Spleen (tissue), 11 donors: ENCODE results near the gene ONECUT3. TPM values are rescaled to one million over a fixed set of nuclear protein-coding genes. Genes with fewer than 3 reads are reported as not detected.

Experiments used
- DNase-seq: peaks from one replicate; pipeline ENCODE4 v3.0.0-alpha.2; 2020
- H3K27ac ChIP-seq, 8 donors: fragments of 200-600 bp; sonication (generic) in 7 of 8; 1 replicate in 4 of 8; 2 replicates in 4 of 8; pipeline versions ENCODE4 v1.5.0 to v1.8.0; 2016 to 2021; ENCODE audit warnings: inconsistent platforms in 4 of 8, mild to moderate bottlenecking in 4 of 8, moderate library complexity in 1 of 8
- H3K27me3 ChIP-seq, 7 donors: fragments of 200-600 bp; sonication (generic) in 6 of 7; replicated peaks in 1 of 7; 1 replicate in 4 of 7; 2 replicates in 3 of 7; pipeline versions ENCODE4 v1.5.0 to v1.8.0; 2016 to 2021; ENCODE audit warnings: inconsistent platforms in 3 of 7, mild to moderate bottlenecking in 1 of 7
- H3K36me3 ChIP-seq, 6 donors: fragments of 200-600 bp; sonication (generic) in 5 of 6; 1 replicate in 4 of 6; 2 replicates in 2 of 6; pipeline versions ENCODE4 v1.5.0 to v1.8.0; 2016 to 2021; ENCODE audit warnings: inconsistent platforms in 2 of 6
- H3K4me1 ChIP-seq, 6 donors: fragments of 200-600 bp; sonication (generic) in 5 of 6; 1 replicate in 3 of 6; 2 replicates in 3 of 6; pipeline versions ENCODE4 v1.5.0 to v1.8.0; 2016 to 2021; ENCODE audit warnings: inconsistent platforms in 3 of 6
- H3K4me3 ChIP-seq, 8 donors: fragments of 200-600 bp; sonication (generic) in 7 of 8; 1 replicate in 4 of 8; 2 replicates in 4 of 8; pipeline versions ENCODE4 v1.5.0 to v1.8.0; 2016 to 2021; ENCODE audit warnings: inconsistent platforms in 4 of 8, mild to moderate bottlenecking in 4 of 8, moderate library complexity in 2 of 8
- H3K9me3 ChIP-seq, 8 donors: fragments of 200-600 bp; sonication (generic) in 7 of 8; 1 replicate in 4 of 8; 2 replicates in 4 of 8; pipeline versions ENCODE4 v1.5.0 to v1.8.0; 2016 to 2021; ENCODE audit warnings: inconsistent platforms in 4 of 8
- POLR2A ChIP-seq, 3 donors: fragments of 450-650 bp; IDR thresholded peaks; one replicate each; pipeline ENCODE4 v1.5.1; 2017; ENCODE audit warnings: antibody characterized with exemption in 3 of 3, mild to moderate bottlenecking in 1 of 3
- POLR2AphosphoS5 ChIP-seq, 3 donors: sonication (generic); formaldehyde crosslinking; IDR thresholded peaks; one replicate each; pipeline ENCODE4 v1.5.1; 2017; ENCODE audit warnings: antibody characterized with exemption in 3 of 3
- WGBS, 5 donors: extraction: QIAGEN DNeasy Blood & Tissue Kit in 3 of 5; methylation state at CpG; one replicate each; pipeline versions ENCODE4 v1.1.5 to v1.1.7; 2013 to 2018; 5-methylcytosine and 5-hydroxymethylcytosine counted together
- intact Hi-C: fragments of 100-400 bp; cut with DNase I; formaldehyde crosslinking; loops from one replicate; pipeline ENCODE4 v1.15.0; 2023; ENCODE audit warnings: low total_unique reads
- polyA plus RNA-seq, 3 donors: library from polyadenylated mRNA; stranded (reverse); fragments of 200-250 nt; gene quantifications; one replicate each; pipeline ENCODE4 v1.2.1, GENCODE V29; 2013
- total RNA-seq, 7 donors: library from RNA; depleted of rRNA in 3 of 7; stranded (reverse); fragments of >200 nt in 3 of 7; fragmentation: NEBNext Ultra II Directional in 4 of 7; extraction: Animal tissue kit (Norgen Biotek cat#: 25700) in 4 of 7; gene quantifications; one replicate each; pipeline versions ENCODE4 v1.1.0 to v1.2.1, GENCODE V29; 2016 to 2021
- TF ChIP-seq, protein P1 (sequence below), 11 experiments: fragments of 200-600 bp in 7 of 11; fragments of 450-650 bp in 4 of 11; sonication (generic) in 4 of 11; IDR thresholded peaks in 8 of 11; conservative IDR thresholded peaks in 3 of 11; 1 replicate in 7 of 11; 2 replicates in 4 of 11; pipeline versions ENCODE4 v1.4.0 to v1.8.0; 2016 to 2021; ENCODE audit warnings: antibody characterized with exemption in 11 of 11, inconsistent platforms in 4 of 11, mild to moderate bottlenecking in 1 of 11
- donor health status: healthy with polysubstance abuse.
- donor health status: DM: no; HTN: no; CAD: no; lungs with moderate emphysema.
- donor health status: DM: no; HTN: no; CAD: no.
- donor health status: Bipolar disorder and iron deficiency.
- donor health status: healthy.
- donor health status: DM: no; HTN: no; CAD: no.
- donor health status: DM: yes; HTN: yes; CAD: no.

The ONECUT3 gene
- total and polyA plus RNA-seq, 10 donors, result not detected

- intact Hi-C loops, result no loop called here
- H3K4me3 ChIP-seq, result peak overlapping the region in 6 of 8 donors; percentile 49 to 81 (median 52)
- peak overlapping the region in 7 of 8 donors; percentile 79 to 93 (median 85) for H3K27ac ChIP-seq
- WGBS, 5 donors, result 53 to 67% (median 63%) methylated on average over 16 to 21 of the region's 21 CpGs
- no peaks in the 10 kb centered on the region for H3K27me3 ChIP-seq
- peak; percentile 73 for DNase-seq
- no peaks in the 10 kb centered on the region for H3K9me3 ChIP-seq
- peaks cover 10 to 46% (median 31%) of the 10 kb centered on the region in 6 donors for H3K4me1 ChIP-seq
- peaks cover 8 to 45% (median 40%) of the 10 kb centered on the region in 6 donors for H3K36me3 ChIP-seq
- TF ChIP-seq POLR2A (IDR thresholded peaks at IDR 0.05) (peak in 1 of 3 donors; percentile 1), POLR2AphosphoS5 (IDR thresholded peaks at IDR 0.05) (no peak)
- TF ChIP-seq, protein P1, sequence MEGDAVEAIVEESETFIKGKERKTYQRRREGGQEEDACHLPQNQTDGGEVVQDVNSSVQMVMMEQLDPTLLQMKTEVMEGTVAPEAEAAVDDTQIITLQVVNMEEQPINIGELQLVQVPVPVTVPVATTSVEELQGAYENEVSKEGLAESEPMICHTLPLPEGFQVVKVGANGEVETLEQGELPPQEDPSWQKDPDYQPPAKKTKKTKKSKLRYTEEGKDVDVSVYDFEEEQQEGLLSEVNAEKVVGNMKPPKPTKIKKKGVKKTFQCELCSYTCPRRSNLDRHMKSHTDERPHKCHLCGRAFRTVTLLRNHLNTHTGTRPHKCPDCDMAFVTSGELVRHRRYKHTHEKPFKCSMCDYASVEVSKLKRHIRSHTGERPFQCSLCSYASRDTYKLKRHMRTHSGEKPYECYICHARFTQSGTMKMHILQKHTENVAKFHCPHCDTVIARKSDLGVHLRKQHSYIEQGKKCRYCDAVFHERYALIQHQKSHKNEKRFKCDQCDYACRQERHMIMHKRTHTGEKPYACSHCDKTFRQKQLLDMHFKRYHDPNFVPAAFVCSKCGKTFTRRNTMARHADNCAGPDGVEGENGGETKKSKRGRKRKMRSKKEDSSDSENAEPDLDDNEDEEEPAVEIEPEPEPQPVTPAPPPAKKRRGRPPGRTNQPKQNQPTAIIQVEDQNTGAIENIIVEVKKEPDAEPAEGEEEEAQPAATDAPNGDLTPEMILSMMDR (IDR thresholded peaks at IDR 0.05 in 8 of 11, conservative IDR thresholded peaks at IDR 0.05 in 3 of 11), result peak in 4 of 11 experiments; percentile 4 to 33 (median 12)
Observed at GRCh38 chr19:1813192-1814182, 60.2 kb downstream of the ONECUT3 start.

DNA sequence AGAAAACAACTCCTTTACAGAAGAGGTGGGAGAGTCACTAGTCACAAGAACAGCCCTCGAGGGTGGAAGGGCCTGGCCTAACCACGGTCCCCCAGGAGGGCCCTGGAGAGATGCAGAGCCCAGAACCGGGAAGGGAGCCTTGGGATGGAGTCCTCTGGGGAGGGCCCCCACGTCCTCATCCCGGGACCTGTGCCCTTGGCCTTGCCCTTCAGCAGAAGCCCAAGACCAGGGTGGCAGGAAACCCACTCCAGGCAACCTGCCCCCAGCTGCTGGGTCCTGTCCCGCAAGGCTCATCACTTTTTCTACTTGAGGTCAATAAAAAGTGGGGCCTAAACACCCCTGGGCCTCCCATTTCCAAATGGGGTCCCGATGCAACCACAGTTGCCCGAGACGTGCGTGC is 61.1 kb downstream of the ONECUT3 start:
- peaks cover 8 to 54% (median 49%) of the 10 kb centered on the region in 6 donors for H3K36me3 ChIP-seq
- peak; percentile 75 for DNase-seq
- peak overlapping the region in 1 of 8 donors; percentile 93 for H3K27ac ChIP-seq
- TF ChIP-seq, protein P1 (IDR thresholded peaks at IDR 0.05 in 8 of 11, conservative IDR thresholded peaks at IDR 0.05 in 3 of 11), result no peak
- TF ChIP-seq POLR2A (IDR thresholded peaks at IDR 0.05), result no peak
- TF ChIP-seq POLR2AphosphoS5 (IDR thresholded peaks at IDR 0.05), result peak in 1 of 3 donors; percentile 32
- H3K4me3 ChIP-seq, result no peak overlapping the region
- 62 to 81% (median 73%) methylated on average over 8 to 10 of the region's 10 CpGs for WGBS, 5 donors
- intact Hi-C loops, result no loop called here
- no peaks in the 10 kb centered on the region for H3K27me3 ChIP-seq
- H3K9me3 ChIP-seq, result no peaks in the 10 kb centered on the region
- peaks cover 10 to 46% (median 31%) of the 10 kb centered on the region in 6 donors for H3K4me1 ChIP-seq

- no peak overlapping the region for H3K4me3 ChIP-seq
- H3K9me3 ChIP-seq, result no peaks in the 10 kb centered on the region
- 86 to 90% (median 89%) methylated on average over 19 to 26 of the region's 26 CpGs for whole genome bisulfite sequencing, 5 donors
- H3K27ac ChIP-seq, result no peak overlapping the region
- peaks cover 10 to 46% (median 31%) of the 10 kb centered on the region in 6 donors for H3K4me1 ChIP-seq
- intact Hi-C loops, result no loop called here
- H3K27me3 ChIP-seq, result no peaks in the 10 kb centered on the region
- TF ChIP-seq, protein P1 (IDR thresholded peaks at IDR 0.05 in 8 of 11, conservative IDR thresholded peaks at IDR 0.05 in 3 of 11), result no peak
- TF ChIP-seq POLR2AphosphoS5 (IDR thresholded peaks at IDR 0.05), result peak in 2 of 3 donors; percentile 29 to 40
- TF ChIP-seq POLR2A (IDR thresholded peaks at IDR 0.05), result no peak
- DNase-seq, result no peak
- peaks cover 8 to 60% (median 55%) of the 10 kb centered on the region in 6 donors for H3K36me3 ChIP-seq
Observed at GRCh38 chr19:1814833-1815604, 61.7 kb downstream of the ONECUT3 start.
